ENCODE results near the gene PACRG.

GRCh38 chr6:163232649-163233048 is 504.9 kb downstream of the PACRG start:
- no peak for TF ChIP-seq CTCF (IDR thresholded peaks at IDR 0.05)
- no peak for TF ChIP-seq POLR2AphosphoS5 (IDR thresholded peaks at IDR 0.05; ENCODE audit: low read depth, low read length)
- TF ChIP-seq REST (IDR thresholded peaks at IDR 0.05; ENCODE audit: insufficient read depth in 1 of 2, low read depth in 2 of 2, low read length in 1 of 2) = no peak
- no peak for TF ChIP-seq SIN3A (IDR thresholded peaks at IDR 0.05; ENCODE audit: borderline replicate concordance, insufficient read depth, low read depth, low read length)
- TF ChIP-seq TCF7L2 (IDR thresholded peaks at IDR 0.05; ENCODE audit: low read depth, low read length) = no peak
